Measurements from ENCODE around the gene MBL2.

The MBL2 gene

GRCh38 chr10:52756966-52757365 is 15.6 kb downstream of the MBL2 start:
- no peaks in the 10 kb centered on the region for H3K36me3 ChIP-seq (ENCODE audit: control insufficient read depth, low read length)
- no peaks in the 10 kb centered on the region for H3K9me3 ChIP-seq (ENCODE audit: control insufficient read depth, insufficient read depth, low read length)
- peak overlapping the region; percentile 73 for H3K4me2 ChIP-seq (ENCODE audit: low read length)
- H3K4me1 ChIP-seq (ENCODE audit: control insufficient read depth, low read length) = peaks cover 75% of the 10 kb centered on the region
- H3K4me3 ChIP-seq (ENCODE audit: low read length) = peak overlapping the region; percentile 62
- no peaks in the 10 kb centered on the region for H3F3A ChIP-seq (ENCODE audit: control insufficient read depth, insufficient read depth)
- H3K9me2 ChIP-seq (replicated peaks; ENCODE audit: control insufficient read depth, low read length) = no peaks in the 10 kb centered on the region
- H3K27me3 ChIP-seq (ENCODE audit: control insufficient read depth, low read length) = no peaks in the 10 kb centered on the region
- H3K27ac ChIP-seq (ENCODE audit: low read depth, low read length) = no peak overlapping the region
- no peaks in the 10 kb centered on the region for H4K20me1 ChIP-seq (ENCODE audit: control insufficient read depth, insufficient read depth, low read depth, low read length)
- peaks cover 10% of the 10 kb centered on the region for H3K79me2 ChIP-seq (ENCODE audit: control insufficient read depth, low read length)
- TF ChIP-seq EZH2phosphoT487 (IDR thresholded peaks at IDR 0.05; ENCODE audit: borderline replicate concordance, low read length) = no peak
- TF ChIP-seq, protein P1, sequence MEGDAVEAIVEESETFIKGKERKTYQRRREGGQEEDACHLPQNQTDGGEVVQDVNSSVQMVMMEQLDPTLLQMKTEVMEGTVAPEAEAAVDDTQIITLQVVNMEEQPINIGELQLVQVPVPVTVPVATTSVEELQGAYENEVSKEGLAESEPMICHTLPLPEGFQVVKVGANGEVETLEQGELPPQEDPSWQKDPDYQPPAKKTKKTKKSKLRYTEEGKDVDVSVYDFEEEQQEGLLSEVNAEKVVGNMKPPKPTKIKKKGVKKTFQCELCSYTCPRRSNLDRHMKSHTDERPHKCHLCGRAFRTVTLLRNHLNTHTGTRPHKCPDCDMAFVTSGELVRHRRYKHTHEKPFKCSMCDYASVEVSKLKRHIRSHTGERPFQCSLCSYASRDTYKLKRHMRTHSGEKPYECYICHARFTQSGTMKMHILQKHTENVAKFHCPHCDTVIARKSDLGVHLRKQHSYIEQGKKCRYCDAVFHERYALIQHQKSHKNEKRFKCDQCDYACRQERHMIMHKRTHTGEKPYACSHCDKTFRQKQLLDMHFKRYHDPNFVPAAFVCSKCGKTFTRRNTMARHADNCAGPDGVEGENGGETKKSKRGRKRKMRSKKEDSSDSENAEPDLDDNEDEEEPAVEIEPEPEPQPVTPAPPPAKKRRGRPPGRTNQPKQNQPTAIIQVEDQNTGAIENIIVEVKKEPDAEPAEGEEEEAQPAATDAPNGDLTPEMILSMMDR (IDR thresholded peaks at IDR 0.05; ENCODE audit: low read depth, low read length, poor library complexity, severe bottlenecking) = no peak

DNA sequence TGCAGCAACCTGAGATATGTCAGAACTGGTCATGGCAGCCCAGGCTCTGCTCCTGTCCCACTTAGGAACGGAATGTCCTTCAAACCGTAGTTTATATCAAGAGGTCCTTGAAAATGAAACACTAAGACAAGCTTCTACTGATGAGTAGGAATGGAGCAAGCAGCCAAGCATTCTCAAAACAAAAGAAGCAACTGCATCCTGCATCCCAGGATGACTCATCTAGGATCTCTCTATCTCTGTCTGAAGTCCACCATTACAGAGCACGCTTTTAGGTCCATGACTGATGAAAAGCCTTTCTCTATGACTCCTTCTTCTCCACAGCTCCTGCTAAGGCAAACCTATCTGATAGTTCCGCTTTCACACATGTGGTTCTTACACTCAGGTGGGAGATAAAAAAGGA is 16.3 kb downstream of the MBL2 start:
- Histone ChIP-seq H4K20me1 (ENCODE audit: control insufficient read depth, insufficient read depth, low read depth, low read length) (no peaks in the 10 kb centered on the region), H3K36me3 (ENCODE audit: control insufficient read depth, low read length) (no peaks in the 10 kb centered on the region), H3K27me3 (ENCODE audit: control insufficient read depth, low read length) (no peaks in the 10 kb centered on the region), H3K9me3 (ENCODE audit: control insufficient read depth, insufficient read depth, low read length) (no peaks in the 10 kb centered on the region), H3F3A (ENCODE audit: control insufficient read depth, insufficient read depth) (no peaks in the 10 kb centered on the region), H3K27ac (ENCODE audit: low read depth, low read length) (peak overlapping the region; percentile 79; the same call in 1 of the 2 replicates), H3K4me1 (ENCODE audit: control insufficient read depth, low read length) (peaks cover 75% of the 10 kb centered on the region), H3K4me3 (ENCODE audit: low read length) (peak overlapping the region; percentile 62), H3K9me2 (replicated peaks; ENCODE audit: control insufficient read depth, low read length) (no peaks in the 10 kb centered on the region), H3K4me2 (ENCODE audit: low read length) (peak overlapping the region; percentile 73), H3K79me2 (ENCODE audit: control insufficient read depth, low read length) (peaks cover 10% of the 10 kb centered on the region)
- TF ChIP-seq, protein P1 (IDR thresholded peaks at IDR 0.05; ENCODE audit: low read depth, low read length, poor library complexity, severe bottlenecking) = no peak
- no peak for TF ChIP-seq EZH2phosphoT487 (IDR thresholded peaks at IDR 0.05; ENCODE audit: borderline replicate concordance, low read length)

- H3K27ac ChIP-seq (ENCODE audit: low read depth, low read length) = peak overlapping the region; percentile 79
- H3K79me2 ChIP-seq (ENCODE audit: control insufficient read depth, low read length) = peaks cover 10% of the 10 kb centered on the region
- no peaks in the 10 kb centered on the region for H3K27me3 ChIP-seq (ENCODE audit: control insufficient read depth, low read length)
- no peaks in the 10 kb centered on the region for H4K20me1 ChIP-seq (ENCODE audit: control insufficient read depth, insufficient read depth, low read depth, low read length)
- no peaks in the 10 kb centered on the region for H3K9me3 ChIP-seq (ENCODE audit: control insufficient read depth, insufficient read depth, low read length)
- H3K4me1 ChIP-seq (ENCODE audit: control insufficient read depth, low read length) = peaks cover 75% of the 10 kb centered on the region
- H3K4me2 ChIP-seq (ENCODE audit: low read length) = peak overlapping the region; percentile 73
- no peaks in the 10 kb centered on the region for H3K9me2 ChIP-seq (replicated peaks; ENCODE audit: control insufficient read depth, low read length)
- TF ChIP-seq, protein P1 (IDR thresholded peaks at IDR 0.05; ENCODE audit: low read depth, low read length, poor library complexity, severe bottlenecking) = no peak
- TF ChIP-seq EZH2phosphoT487 (IDR thresholded peaks at IDR 0.05; ENCODE audit: borderline replicate concordance, low read length) = no peak
- H3K36me3 ChIP-seq (ENCODE audit: control insufficient read depth, low read length) = no peaks in the 10 kb centered on the region
- peak overlapping the region; percentile 62 for H3K4me3 ChIP-seq (ENCODE audit: low read length)
- no peaks in the 10 kb centered on the region for H3F3A ChIP-seq (ENCODE audit: control insufficient read depth, insufficient read depth)
Measured at GRCh38 chr10:52755297-52756062, 17.1 kb downstream of the MBL2 start.

Data from DOHH2 (cell line).